MCF 10A (cell line): Measurements from ENCODE around the gene ZNF605. TPM values are rescaled to one million over a fixed set of nuclear protein-coding genes. Genes with fewer than 3 reads are reported as not detected.

ENCODE experiments used
- BruUV-seq: library from RNA; stranded (reverse); fragments of 400-500 nt; replicated peaks from 2 replicates; lab custom pipeline; 2021; lab: Mats Ljungman, UMichigan
- CTCF ChIA-PET: fragments of 300-600 bp; sonication (Branson Sonifier 250); formaldehyde crosslinking; extraction: SDS; loops from one replicate; lab custom pipeline; 2021; ENCODE audit warnings: antibody characterized with exemption, inconsistent platforms; lab: Yijun Ruan, JAX
- POLR2A ChIA-PET: fragments of 300-600, 350-650 bp; sonication (Branson Sonifier 250); formaldehyde crosslinking; extraction: SDS; loops from one replicate; lab custom pipeline; 2020; ENCODE audit warnings: antibody characterized with exemption, inconsistent platforms; lab: Yijun Ruan, JAX
- DNase-seq: peaks from one replicate; pipeline ENCODE4 v3.0.0-alpha.2; 2018; ENCODE audit not compliant: unreplicated experiment
- H3K27ac Mint-ChIP-seq: one replicate; pipeline ENCODE4 v1.8.0; 2022; ENCODE audit warnings: mild to moderate bottlenecking, low read depth, mixed read lengths; ENCODE audit not compliant: unreplicated experiment
- H3K27me3 Mint-ChIP-seq: one replicate; pipeline ENCODE4 v1.8.0; 2022; ENCODE audit warnings: mixed read lengths; ENCODE audit not compliant: insufficient read depth, unreplicated experiment
- H3K36me3 Mint-ChIP-seq: one replicate; pipeline ENCODE4 v1.8.0; 2022; ENCODE audit warnings: mild to moderate bottlenecking, moderate library complexity, mixed read lengths; ENCODE audit not compliant: insufficient read depth, unreplicated experiment
- H3K4me1 Mint-ChIP-seq: one replicate; pipeline ENCODE4 v1.8.0; 2022; ENCODE audit warnings: mixed read lengths; ENCODE audit not compliant: insufficient read depth, unreplicated experiment
- H3K4me3 Mint-ChIP-seq: one replicate; pipeline ENCODE4 v1.8.0; 2022; ENCODE audit warnings: mild to moderate bottlenecking, moderate library complexity, mixed read lengths; ENCODE audit not compliant: unreplicated experiment
- H3K9me3 Mint-ChIP-seq: one replicate; pipeline ENCODE4 v1.8.0; 2022; ENCODE audit warnings: mixed read lengths; ENCODE audit not compliant: unreplicated experiment
- CTCF ChIP-seq: fragments of 200-600 bp; IDR thresholded peaks from one replicate; pipeline ENCODE4 v1.8.0; 2022; ENCODE audit warnings: antibody characterized with exemption, mild to moderate bottlenecking; ENCODE audit not compliant: unreplicated experiment
- intact Hi-C: fragments of 100-400 bp; cut with micrococcal nuclease; formaldehyde crosslinking; loops from 2 replicates; pipeline ENCODE4 v1.14.1; 2022
- total RNA-seq: library from RNA; stranded (reverse); gene quantifications from 2 replicates; pipeline ENCODE4 v1.2.3, GENCODE V29; 2022

Gene ZNF605
- total RNA-seq, 1 experiment from 2014 or later: 12.0 TPM

DNA sequence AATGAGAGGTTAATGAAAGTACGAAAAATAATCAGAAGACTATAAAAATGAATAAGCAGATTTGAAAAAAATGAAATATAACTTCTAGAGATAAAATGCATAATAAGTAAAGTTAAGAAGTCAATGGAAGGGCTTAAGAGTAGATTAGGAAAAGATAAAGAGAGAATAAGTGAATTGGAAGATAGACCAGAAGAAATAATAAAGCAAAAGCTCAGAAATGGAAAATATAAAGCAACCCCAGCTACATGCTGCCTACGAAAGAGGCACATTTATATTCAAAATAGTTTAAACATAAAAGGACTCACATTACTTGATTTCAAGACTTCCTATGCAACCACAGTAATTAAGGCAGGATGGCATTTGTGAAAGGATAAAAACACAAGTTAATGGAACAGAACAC lies 19.9 kb downstream of the ZNF605 start:
- no peak overlapping the region for H3K27ac Mint-ChIP-seq
- no peaks in the 10 kb centered on the region for H3K4me1 Mint-ChIP-seq
- BruUV-seq: no TSS peak
- H3K27me3 Mint-ChIP-seq: no peaks in the 10 kb centered on the region
- ChIA-PET POLR2A (no interaction called here), CTCF (no interaction called here)
- peaks cover 23% of the 10 kb centered on the region for H3K9me3 Mint-ChIP-seq
- no peaks in the 10 kb centered on the region for H3K36me3 Mint-ChIP-seq
- intact Hi-C loops: no loop called here
- H3K4me3 Mint-ChIP-seq: no peak overlapping the region
- TF ChIP-seq CTCF: no peak
- no peak for DNase-seq

- intact Hi-C loops: no loop called here
- Mint-ChIP-seq H3K9me3 (peaks cover 39% of the 10 kb centered on the region), H3K4me1 (no peaks in the 10 kb centered on the region), H3K36me3 (peaks cover 34% of the 10 kb centered on the region), H3K27me3 (no peaks in the 10 kb centered on the region), H3K27ac (no peak overlapping the region), H3K4me3 (no peak overlapping the region)
- no peak for TF ChIP-seq CTCF
- BruUV-seq: no TSS peak
- peak; percentile 1 for DNase-seq
- CTCF ChIA-PET: no interaction called here
- POLR2A ChIA-PET: no interaction called here
Measured at GRCh38 chr12:132926415-132926833, 29.7 kb downstream of the ZNF605 start.

GRCh38 chr12:132925597-132926414 lies 30.3 kb downstream of the ZNF605 start:
- Mint-ChIP-seq H3K36me3 (peaks cover 33% of the 10 kb centered on the region), H3K4me1 (no peaks in the 10 kb centered on the region), H3K4me3 (no peak overlapping the region), H3K27me3 (no peaks in the 10 kb centered on the region), H3K9me3 (peaks cover 33% of the 10 kb centered on the region), H3K27ac (no peak overlapping the region)
- BruUV-seq: no TSS peak
- ChIA-PET POLR2A (no interaction called here), CTCF (interaction anchor here (0.6 kb wide), 2 partner anchors 9 to 63 kb away, joined by 3 read pairs; no protein-coding TSS in a partner anchor)
- TF ChIP-seq CTCF: no peak
- intact Hi-C loops: no loop called here
- peak; percentile 2 for DNase-seq

DNA sequence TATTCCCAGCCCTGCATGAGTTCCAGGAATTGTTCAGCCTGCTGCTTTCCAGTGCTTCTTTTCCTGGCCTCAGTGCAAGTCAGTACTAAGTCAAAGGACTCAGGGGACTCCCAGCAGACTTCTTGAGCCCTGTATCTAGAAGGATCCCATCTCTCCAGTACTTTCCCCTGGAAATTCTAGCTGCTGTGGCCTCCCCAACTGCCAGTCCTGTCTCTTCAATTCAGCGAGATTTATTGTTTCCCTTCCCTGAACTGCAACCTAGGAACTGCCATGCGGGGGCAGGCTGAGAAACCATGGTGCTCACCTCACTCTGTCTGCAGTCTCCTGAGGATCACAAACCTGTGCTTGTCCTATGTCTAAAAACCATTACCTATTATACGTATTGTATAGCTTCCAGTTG lies 31.8 kb downstream of the ZNF605 start:
- H3K36me3 Mint-ChIP-seq: peaks cover 26% of the 10 kb centered on the region
- no peaks in the 10 kb centered on the region for H3K4me1 Mint-ChIP-seq
- intact Hi-C loops: no loop called here
- no peaks in the 10 kb centered on the region for H3K27me3 Mint-ChIP-seq
- H3K4me3 Mint-ChIP-seq: no peak overlapping the region
- ChIA-PET POLR2A (interaction anchor here (0.6 kb wide), 1 partner anchor 195 kb away, joined by 4 read pairs; no protein-coding TSS in a partner anchor), CTCF (no interaction called here)
- H3K27ac Mint-ChIP-seq: no peak overlapping the region
- H3K9me3 Mint-ChIP-seq: peaks cover 25% of the 10 kb centered on the region
- BruUV-seq: no TSS peak
- no peak for TF ChIP-seq CTCF
- DNase-seq: no peak
